OCI-LY3 (cell line): ENCODE data around the gene SBK2.
A peak's percentile ranks its signal among the peaks of the same experiment; 100 is the strongest.

ENCODE experiments used
- H2AFZ ChIP-seq: fragments of 200-600, 300-600 bp; shearing (Covaris generic); 2 replicates; pipeline ENCODE4 v1.6.0; 2014; ENCODE audit warnings: antibody characterized with exemption, low read depth, low read length
- H3K27ac ChIP-seq: fragments of 200-600, 300-600 bp; sonication (generic); 2 replicates; pipeline ENCODE4 v1.5.1; 2014; ENCODE audit warnings: mild to moderate bottlenecking, low read length, moderate library complexity, mixed read lengths
- H3K27me3 ChIP-seq: fragments of 200-600, 300-600 bp; sonication (generic); 2 replicates; pipeline ENCODE4 v1.6.1; 2014; ENCODE audit warnings: low read depth, low read length, mixed read lengths
- H3K36me3 ChIP-seq: fragments of 200-600, 300-600 bp; sonication (generic); replicated peaks from 2 replicates; pipeline ENCODE3; 2014; ENCODE audit warnings: low read depth, low read length, mixed read lengths
- H3K4me1 ChIP-seq: fragments of 300-600, 200-600 bp; sonication (generic); 2 replicates; pipeline ENCODE4 v1.6.1; 2014; ENCODE audit warnings: low read length, mixed read lengths
- H3K4me2 ChIP-seq: fragments of 200-600, 300-600 bp; sonication (generic); 2 replicates; pipeline ENCODE4 v1.6.1; 2014; ENCODE audit warnings: low read length, mixed read lengths
- H3K4me3 ChIP-seq: fragments of 300-600, 200-600 bp; sonication (generic); 2 replicates; pipeline ENCODE4 v1.5.1; 2014; ENCODE audit warnings: antibody characterized with exemption, mild to moderate bottlenecking, low read length, moderate library complexity
- H3K79me2 ChIP-seq: fragments of 300-600, 200-600 bp; shearing (Covaris generic); 2 replicates; pipeline ENCODE4 v1.6.1; 2014; ENCODE audit warnings: mild to moderate bottlenecking, low read length, mixed read lengths
- H3K9ac ChIP-seq: fragments of 300-600, 200-600 bp; shearing (Covaris generic); 2 replicates; pipeline ENCODE4 v1.6.0; 2014; ENCODE audit warnings: mild to moderate bottlenecking, low read length, moderate library complexity
- H3K9me3 ChIP-seq: fragments of 200-600, 300-600 bp; shearing (Covaris generic); 2 replicates; pipeline ENCODE4 v1.6.1; 2014; ENCODE audit warnings: low read length, mixed read lengths; ENCODE audit not compliant: insufficient read depth
- H4K20me1 ChIP-seq: fragments of 200-600, 300-600 bp; sonication (generic); 2 replicates; pipeline ENCODE4 v1.6.1; 2016; ENCODE audit warnings: low read length, mixed read lengths; ENCODE audit not compliant: insufficient read depth
- CTCF ChIP-seq: fragments of 200-600, 300-600 bp; sonication (generic); IDR thresholded peaks from 2 replicates; pipeline ENCODE4 v1.5.1; 2014; ENCODE audit warnings: antibody characterized with exemption, low read length, low read depth
- EZH2phosphoT487 ChIP-seq: fragments of 200-600 bp; shearing (Covaris generic); IDR thresholded peaks from 2 replicates; pipeline ENCODE4 v1.6.1; 2018; ENCODE audit warnings: antibody characterized with exemption, mixed run types, low read depth

The SBK2 gene

GRCh38 chr19:55504252-55504603 is 32.7 kb downstream of the SBK2 start:
- peaks cover 9% of the 10 kb centered on the region; the same call in 1 of the 2 replicates for H3K27me3 ChIP-seq
- H4K20me1 ChIP-seq = no peaks in the 10 kb centered on the region
- peak overlapping the region; percentile 62; the same call in 1 of the 2 replicates for H3K9ac ChIP-seq
- H2AFZ ChIP-seq = peak overlapping the region; percentile 98; the same call in 1 of the 2 replicates
- H3K27ac ChIP-seq = no peak overlapping the region
- H3K79me2 ChIP-seq = no peaks in the 10 kb centered on the region
- peaks cover 2% of the 10 kb centered on the region for H3K36me3 ChIP-seq
- TF ChIP-seq EZH2phosphoT487 (no peak), CTCF (no peak)
- H3K4me3 ChIP-seq = peak overlapping the region; percentile 81
- H3K4me2 ChIP-seq = peak overlapping the region; percentile 79
- 0 out of 2 replicates have a peak, but pooled peaks cover 4% of the 10 kb centered on the region for H3K9me3 ChIP-seq
- peaks cover 6% of the 10 kb centered on the region for H3K4me1 ChIP-seq

- Histone ChIP-seq H3K27ac (peak overlapping the region; percentile 47), H2AFZ (peak overlapping the region; percentile 98), H3K9ac (peak overlapping the region; percentile 62; the same call in 1 of the 2 replicates)
Observed at GRCh38 chr19:55503502-55504251, 33.3 kb downstream of the SBK2 start.

GRCh38 chr19:55503157-55503501 is 33.8 kb downstream of the SBK2 start:
- peaks cover 2% of the 10 kb centered on the region for H3K36me3 ChIP-seq
- H3K4me3 ChIP-seq = peak overlapping the region; percentile 81
- H3K27ac ChIP-seq = no peak overlapping the region
- no peaks in the 10 kb centered on the region for H4K20me1 ChIP-seq
- H3K4me2 ChIP-seq = peak overlapping the region; percentile 79
- no peak overlapping the region for H3K9ac ChIP-seq
- H3K79me2 ChIP-seq = no peaks in the 10 kb centered on the region
- TF ChIP-seq CTCF (no peak), EZH2phosphoT487 (no peak)
- H2AFZ ChIP-seq = peak overlapping the region; percentile 98
- H3K9me3 ChIP-seq = 0 out of 2 replicates have a peak, but pooled peaks cover 4% of the 10 kb centered on the region
- peaks cover 6% of the 10 kb centered on the region; the same call in 1 of the 2 replicates for H3K27me3 ChIP-seq
- H3K4me1 ChIP-seq = peaks cover 6% of the 10 kb centered on the region

More at GRCh38 chr19:55503502-55504251, 33.3 kb downstream of the SBK2 start:
- Histone ChIP-seq H3K4me2 (peak overlapping the region; percentile 79), H3K27me3 (peaks cover 6% of the 10 kb centered on the region; the same call in 1 of the 2 replicates), H3K9me3 (0 out of 2 replicates have a peak, but pooled peaks cover 4% of the 10 kb centered on the region), H3K79me2 (no peaks in the 10 kb centered on the region), H3K4me3 (peak overlapping the region; percentile 81), H3K4me1 (peaks cover 6% of the 10 kb centered on the region), H4K20me1 (no peaks in the 10 kb centered on the region), H3K36me3 (peaks cover 2% of the 10 kb centered on the region)
- TF ChIP-seq CTCF (peak; percentile 99), EZH2phosphoT487 (no peak)

GRCh38 chr19:55502197-55502952 is 34.6 kb downstream of the SBK2 start:
- H3K4me2 ChIP-seq = no peak overlapping the region
- TF ChIP-seq EZH2phosphoT487 = no peak
- TF ChIP-seq CTCF = no peak

More at GRCh38 chr19:55502197-55502952, 34.6 kb downstream of the SBK2 start:
- no peak overlapping the region for H3K27ac ChIP-seq
- peaks cover 6% of the 10 kb centered on the region; the same call in 1 of the 2 replicates for H3K27me3 ChIP-seq
- H3K9me3 ChIP-seq = 0 out of 2 replicates have a peak, but pooled peaks cover 4% of the 10 kb centered on the region
- no peaks in the 10 kb centered on the region for H3K79me2 ChIP-seq
- H3K4me1 ChIP-seq = peaks cover 6% of the 10 kb centered on the region
- H3K4me3 ChIP-seq = no peak overlapping the region
- no peak overlapping the region for H2AFZ ChIP-seq
- peaks cover 2% of the 10 kb centered on the region for H3K36me3 ChIP-seq
- no peaks in the 10 kb centered on the region for H4K20me1 ChIP-seq
- no peak overlapping the region for H3K9ac ChIP-seq
